K562 (cell line): Measurements from ENCODE around the gene SEC61G. TPM values are rescaled to one million over a fixed set of nuclear protein-coding genes. Genes with fewer than 3 reads are reported as not detected.

Source experiments
- ATAC-seq: fragments of 200-7000 bp; cut with Tn5 transposase; 3 replicates; pipeline ENCODE4 v1.9.1; 2020; ENCODE audit warnings: moderate library complexity
- BruUV-seq: library from RNA; stranded (reverse); fragments of 400-500 nt; replicated peaks from 2 replicates; lab custom pipeline; 2021; lab: Mats Ljungman, UMichigan
- CTCF ChIA-PET: fragments of 300-600 bp; formaldehyde crosslinking; extraction: SDS; loops from one replicate; lab custom pipeline; 2021; ENCODE audit warnings: low intra/inter-chr PET ratio; lab: Yijun Ruan, JAX
- POLR2A ChIA-PET: fragments of 300-600, 350-650 bp; sonication (Branson Sonifier 250); formaldehyde crosslinking; extraction: SDS; loops from one replicate; lab custom pipeline; 2021; ENCODE audit warnings: antibody characterized with exemption, inconsistent platforms; lab: Yijun Ruan, JAX
- DNase-seq, 4 experiments: peaks; one replicate each; pipeline versions ENCODE4 v3.0.0 to v3.0.0-alpha.2; 2011 to 2018; ENCODE audit warnings: low spot score in 3 of 4, mixed read lengths in 3 of 4; ENCODE audit errors: extremely low read depth in 1 of 4
- FAIRE-seq: peaks from 2 replicates; lab custom pipeline; 2011; peaks lifted over from hg19 to GRCh38; lab: Jason Lieb, UNC
- H2AFZ ChIP-seq: 2 replicates; pipeline ENCODE4 v1.6.0; 2011; ENCODE audit warnings: low read depth, low read length, control low read depth, inconsistent platforms
- H3K27ac ChIP-seq: fragments of 200-600 bp; 3 replicates; pipeline ENCODE4 v1.8.0; 2011; ENCODE audit warnings: low read depth, mild to moderate bottlenecking, control low read depth, inconsistent platforms, low read length, moderate library complexity, mixed read lengths; ENCODE audit errors: extremely low read depth
- H3K27me3 ChIP-seq, 2 experiments: fragments of 300-600 bp in 1 of 2; 2 replicates in 1 of 2; 3 replicates in 1 of 2; pipeline versions ENCODE4 v1.6.0 to v1.8.0; 2011; ENCODE audit warnings: inconsistent platforms in 2 of 2, low read length in 2 of 2, mild to moderate bottlenecking in 1 of 2, mixed read lengths in 1 of 2, moderate library complexity in 1 of 2; ENCODE audit not compliant: control insufficient read depth in 2 of 2, insufficient read depth in 2 of 2
- H3K36me3 ChIP-seq: fragments of 300-600 bp; 3 replicates; pipeline ENCODE4 v1.8.0; 2011; ENCODE audit warnings: mild to moderate bottlenecking, low read length, inconsistent platforms; ENCODE audit not compliant: control insufficient read depth, insufficient read depth
- H3K4me1 ChIP-seq, 2 experiments: fragments of 200-600 bp in 1 of 2; replicated peaks in 1 of 2; 2 replicates in 1 of 2; 3 replicates in 1 of 2; pipeline versions ENCODE4 v1.5.1 to v1.8.0; 2011; ENCODE audit warnings: inconsistent platforms in 2 of 2, low read length in 2 of 2, mild to moderate bottlenecking in 1 of 2, mixed read lengths in 1 of 2, moderate library complexity in 1 of 2; ENCODE audit not compliant: control insufficient read depth in 2 of 2, insufficient read depth in 2 of 2
- H3K4me2 ChIP-seq: 2 replicates; pipeline ENCODE4 v1.6.1; 2011; ENCODE audit warnings: low read length, control low read depth, inconsistent platforms, mixed read lengths; ENCODE audit not compliant: insufficient read depth
- H3K4me3 ChIP-seq: fragments of 200-600 bp; sonication (generic), shearing (Covaris generic); 2 replicates; pipeline ENCODE4 v1.5.1; 2016; ENCODE audit warnings: control low read depth, inconsistent platforms
- H3K79me2 ChIP-seq: fragments of 200-600 bp; 3 replicates; pipeline ENCODE4 v1.8.0; 2011; ENCODE audit warnings: low read length, inconsistent platforms; ENCODE audit not compliant: control insufficient read depth, insufficient read depth
- H3K9ac ChIP-seq, 2 experiments: 2 replicates each; pipeline versions ENCODE4 v1.6.0 to v1.6.1; 2011; ENCODE audit warnings: low read depth in 2 of 2, low read length in 2 of 2, control low read depth in 1 of 2, inconsistent platforms in 1 of 2, mild to moderate bottlenecking in 1 of 2, mixed read lengths in 1 of 2; ENCODE audit not compliant: insufficient read depth in 1 of 2
- H3K9me1 ChIP-seq: one replicate; pipeline ENCODE4 v1.6.0; 2011; ENCODE audit warnings: inconsistent platforms, mild to moderate bottlenecking, low read length, moderate library complexity; ENCODE audit not compliant: control insufficient read depth, insufficient read depth
- H3K9me3 ChIP-seq: replicated peaks from 2 replicates; pipeline ENCODE4 v1.5.1; 2011; ENCODE audit warnings: low read depth, low read length, inconsistent platforms; ENCODE audit not compliant: control insufficient read depth, insufficient read depth
- H4K20me1 ChIP-seq: replicated peaks from 2 replicates; pipeline ENCODE4 v1.6.1; 2011; ENCODE audit warnings: low read length, inconsistent platforms, mixed read lengths; ENCODE audit not compliant: control insufficient read depth, insufficient read depth
- ETV1 ChIP-seq: fragments of 450-650 bp; conservative IDR thresholded peaks from 2 replicates; pipeline ENCODE4 v1.6.1; 2016; ENCODE audit warnings: missing genetic modification characterization, control low read depth, low read depth, missing compliant biosample characterization
- ILK ChIP-seq: fragments of 450-650 bp; IDR thresholded peaks from 2 replicates; pipeline ENCODE4 v1.6.1; 2016; ENCODE audit warnings: missing genetic modification characterization, low read depth, mild to moderate bottlenecking, missing compliant biosample characterization, moderate library complexity, borderline replicate concordance
- MXD1 ChIP-seq: fragments of 250-450 bp; sonication (Bioruptor Pico); IDR thresholded peaks from 2 replicates; pipeline ENCODE4 v1.8.0; 2021; ENCODE audit warnings: borderline replicate concordance, mild to moderate bottlenecking, moderate library complexity; ENCODE audit not compliant: poor library complexity, severe bottlenecking
- MYNN ChIP-seq, 2 experiments: sonication (generic); formaldehyde crosslinking in 1 of 2; IDR thresholded peaks; 2 replicates each; pipeline versions ENCODE4 v1.5.0 to v1.6.1; 2016 to 2020; ENCODE audit warnings: antibody characterized with exemption in 1 of 2, missing genetic modification reagents in 1 of 2
- NONO ChIP-seq, 2 experiments: fragments of 200-400 bp in 1 of 2; fragments of 450-650 bp in 1 of 2; formaldehyde crosslinking in 1 of 2; IDR thresholded peaks; 2 replicates each; pipeline ENCODE4 v1.6.1; 2017; ENCODE audit warnings: low read depth in 2 of 2, mild to moderate bottlenecking in 2 of 2, moderate library complexity in 2 of 2, low read length in 1 of 2
- ZBTB17 ChIP-seq: fragments of 450-650 bp; formaldehyde crosslinking; IDR thresholded peaks from 2 replicates; pipeline ENCODE4 v1.4.0; 2020; ENCODE audit warnings: mild to moderate bottlenecking
- ZNF165 ChIP-seq: fragments of 250-450 bp; sonication (Bioruptor Pico); IDR thresholded peaks from 2 replicates; pipeline ENCODE4 v1.4.0; 2020; ENCODE audit warnings: borderline replicate concordance
- ZNF239 ChIP-seq: fragments of 250-450 bp; sonication (Bioruptor Pico); IDR thresholded peaks from 2 replicates; pipeline ENCODE4 v1.4.0; 2020; ENCODE audit warnings: mild to moderate bottlenecking
- ZNF324 ChIP-seq: fragments of 250-450 bp; sonication (Bioruptor Pico); IDR thresholded peaks from 2 replicates; pipeline ENCODE4 v1.4.0; 2020; ENCODE audit warnings: mild to moderate bottlenecking
- ZNF398 ChIP-seq: fragments of 250-450 bp; sonication (Bioruptor Pico); IDR thresholded peaks from 2 replicates; pipeline ENCODE4 v1.8.0; 2021; ENCODE audit warnings: moderate library complexity, mild to moderate bottlenecking, inconsistent platforms
- ZNF445 ChIP-seq: fragments of 250-450 bp; sonication (Bioruptor Pico); IDR thresholded peaks from 2 replicates; pipeline ENCODE4 v1.4.0; 2020; ENCODE audit warnings: low read depth, mild to moderate bottlenecking, moderate library complexity
- WGBS: fragments of 100-300 bp; shearing (Covaris generic); methylation state at CpG from one replicate; pipeline ENCODE4 v1.1.6; 2016; ENCODE audit warnings: low coverage, mixed read lengths; ENCODE audit not compliant: insufficient coverage; ENCODE audit errors: missing lambda C conversion rate; 5-methylcytosine and 5-hydroxymethylcytosine counted together
- in situ Hi-C: fragments of 300-500 bp; cut with MboI; formaldehyde crosslinking; loops from 4 replicates; pipeline ENCODE4 v1.15.0; 2018; ENCODE audit warnings: inconsistent platforms, mixed read lengths
- intact Hi-C: fragments of 100-400 bp; cut with micrococcal nuclease; formaldehyde crosslinking; loops from 2 replicates; pipeline ENCODE4 v1.14.2; 2022
- polyA plus RNA-seq, 8 experiments: library from polyadenylated mRNA; depleted of rRNA in 4 of 8; stranded (reverse) in 5 of 8; unstranded in 3 of 8; fragments of >200 nt; fragmentation: Nextera tagmentation in 2 of 8; fragmentation: Illumina TruSeq in 1 of 8; extraction: Ambion mirVana in 2 of 8; extraction: Trizol in 1 of 8; gene quantifications; 2 replicates each; pipeline versions ENCODE4 v1.2.1 to v1.2.3, GENCODE V29; 2011 to 2014; ENCODE audit warnings: inconsistent platforms in 1 of 8, missing spikeins in 1 of 8
- total RNA-seq, 7 experiments: library from RNA; depleted of rRNA in 6 of 7; stranded (reverse); fragments of >200 nt in 6 of 7; fragmentation: Illumina TruSeq in 2 of 7; extraction: Trizol in 2 of 7; gene quantifications; 2 replicates each; pipeline versions ENCODE4 v1.2.1 to v1.2.3, GENCODE V29; 2011 to 2021; ENCODE audit warnings: low replicate concordance in 1 of 7
- TF ChIP-seq, protein P1 (sequence below): fragments of 450-650 bp; formaldehyde crosslinking; IDR thresholded peaks from 2 replicates; pipeline ENCODE4 v1.4.0; 2020; ENCODE audit warnings: mild to moderate bottlenecking, mixed read lengths

SEC61G gene
- total and polyA plus RNA-seq, 9 of the 15 experiments (the other 6 are each of a cell fraction or from before 2014, with no cell fraction given) = 138 to 565 (median 223) TPM

- TF ChIP-seq MXD1 (CRISPR knock-in tag) = no peak
- no peak for TF ChIP-seq ZNF165 (CRISPR knock-in tag)
- no peak for TF ChIP-seq ZNF239
- no peak for TF ChIP-seq ZNF445
Measured at GRCh38 chr7:54782829-54783228, 23.8 kb upstream of the SEC61G start (continued).

DNA sequence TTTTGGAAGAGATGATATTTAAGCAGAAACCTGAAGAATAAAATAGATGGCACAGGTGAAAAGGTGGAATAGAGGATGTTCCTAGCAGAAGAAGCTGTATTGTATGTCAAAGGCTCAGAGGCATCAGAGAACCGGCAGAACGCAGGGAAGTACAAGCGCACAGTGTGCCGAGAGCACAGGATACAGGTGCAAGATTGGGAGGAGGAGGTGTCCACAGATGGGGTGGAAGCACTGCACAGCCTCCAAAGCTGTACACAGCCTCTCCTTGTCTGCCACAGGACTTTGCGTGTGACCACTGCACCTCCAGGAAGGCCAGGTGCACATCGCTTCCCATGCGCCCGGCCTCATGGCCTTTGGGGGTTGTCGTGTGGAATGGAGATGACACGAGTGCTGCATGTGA, 23.3 kb upstream of the SEC61G start:
- in situ Hi-C loops (no loop called here), intact Hi-C loops (no loop called here)
- Histone ChIP-seq H3K36me3 (no peaks in the 10 kb centered on the region), H3K9ac (no peak overlapping the region), H3K4me3 (no peak overlapping the region), H3K79me2 (no peaks in the 10 kb centered on the region), H3K27ac (no peak overlapping the region), H4K20me1 (no peaks in the 10 kb centered on the region), H3K27me3 (peaks cover 8 to 28% of the 10 kb centered on the region in 2 experiments; a peak in 4 of 5 replicates), H3K4me1 (no peaks in the 10 kb centered on the region), H3K9me3 (no peaks in the 10 kb centered on the region), H3K9me1 (no peaks in the 10 kb centered on the region), H3K4me2 (no peak overlapping the region), H2AFZ (no peak overlapping the region)
- ChIA-PET POLR2A (no interaction called here), CTCF (no interaction called here)
- FAIRE-seq (no peak), ATAC-seq (no peak), DNase-seq (no peak)
- WGBS = 6% methylated on average over 10 of the region's 10 CpGs
- TF ChIP-seq ZBTB17 (CRISPR knock-in tag) (no peak), ZNF324 (CRISPR knock-in tag) (no peak), ILK (tag) (no peak), NONO (IDR thresholded peaks at IDR 0.05; ENCODE audit: low read depth in 2 of 2, low read length in 1 of 2) (no peak), MYNN (IDR thresholded peaks at IDR 0.05) (no peak), MYNN (CRISPR knock-in tag; IDR thresholded peaks at IDR 0.05) (no peak), ZNF398 (no peak), ETV1 (tag) (no peak)
- TF ChIP-seq, protein P1, sequence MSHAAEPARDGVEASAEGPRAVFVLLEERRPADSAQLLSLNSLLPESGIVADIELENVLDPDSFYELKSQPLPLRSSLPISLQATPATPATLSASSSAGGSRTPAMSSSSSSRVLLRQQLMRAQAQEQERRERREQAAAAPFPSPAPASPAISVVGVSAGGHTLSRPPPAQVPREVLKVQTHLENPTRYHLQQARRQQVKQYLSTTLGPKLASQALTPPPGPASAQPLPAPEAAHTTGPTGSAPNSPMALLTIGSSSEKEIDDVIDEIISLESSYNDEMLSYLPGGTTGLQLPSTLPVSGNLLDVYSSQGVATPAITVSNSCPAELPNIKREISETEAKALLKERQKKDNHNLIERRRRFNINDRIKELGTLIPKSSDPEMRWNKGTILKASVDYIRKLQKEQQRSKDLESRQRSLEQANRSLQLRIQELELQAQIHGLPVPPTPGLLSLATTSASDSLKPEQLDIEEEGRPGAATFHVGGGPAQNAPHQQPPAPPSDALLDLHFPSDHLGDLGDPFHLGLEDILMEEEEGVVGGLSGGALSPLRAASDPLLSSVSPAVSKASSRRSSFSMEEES (CRISPR knock-in tag) = no peak
- no TSS peak for BruUV-seq
